SK-N-SH (cell line): Measurements from ENCODE around the gene RER1. TPM values are rescaled to one million over a fixed set of nuclear protein-coding genes. Genes with fewer than 3 reads are reported as not detected.

Experiments
- CTCF ChIA-PET: fragments of 300-600, 350-600 bp; formaldehyde crosslinking; extraction: SDS; loops from one replicate; lab custom pipeline; 2021; lab: Yijun Ruan, JAX
- POLR2A ChIA-PET: fragments of 350-600 bp; sonication (Branson Sonifier 250); formaldehyde crosslinking; extraction: SDS; loops from one replicate; lab custom pipeline; 2020; ENCODE audit warnings: antibody characterized with exemption, inconsistent platforms; lab: Yijun Ruan, JAX
- DNase-seq: peaks from one replicate; pipeline ENCODE4 v3.0.0; 2012
- H2AFZ ChIP-seq: fragments of 200-600 bp; sonication (generic); 2 replicates; pipeline ENCODE4 v1.8.1; 2016; ENCODE audit warnings: antibody characterized with exemption, mild to moderate bottlenecking, low read depth
- H3F3A ChIP-seq: fragments of 200-600 bp; sonication (generic); replicated peaks from 2 replicates; pipeline ENCODE3; 2016; ENCODE audit warnings: antibody characterized with exemption, mild to moderate bottlenecking; ENCODE audit not compliant: insufficient read depth
- H3K27ac ChIP-seq, 2 experiments: fragments of 200-500 bp in 1 of 2; fragments of 200-600 bp in 1 of 2; sonication (Bioruptor generic) in 1 of 2; sonication (generic), shearing (Covaris generic) in 1 of 2; 2 replicates each; pipeline versions ENCODE4 v1.5.1 to v1.6.1; 2014 to 2016; ENCODE audit warnings: low read depth in 2 of 2, inconsistent platforms in 1 of 2, low read length in 1 of 2, mild to moderate bottlenecking in 1 of 2, mixed read lengths in 1 of 2
- H3K27me3 ChIP-seq: fragments of 200-600 bp; sonication (generic), shearing (Covaris generic); 2 replicates; pipeline ENCODE4 v1.6.1; 2016; ENCODE audit warnings: mixed run types; ENCODE audit not compliant: insufficient read depth
- H3K36me3 ChIP-seq, 2 experiments: fragments of 200-500 bp in 1 of 2; fragments of 200-600 bp in 1 of 2; sonication (Bioruptor generic) in 1 of 2; sonication (generic) in 1 of 2; replicated peaks in 1 of 2; 2 replicates each; pipeline versions ENCODE3 to v1.5.1; 2014 to 2016; ENCODE audit warnings: low read length in 1 of 2, mild to moderate bottlenecking in 1 of 2; ENCODE audit not compliant: insufficient read depth in 2 of 2, control insufficient read depth in 1 of 2
- H3K4me1 ChIP-seq, 2 experiments: fragments of 200-500 bp in 1 of 2; fragments of 200-600 bp in 1 of 2; sonication (Bioruptor generic) in 1 of 2; sonication (generic), shearing (Covaris generic) in 1 of 2; 2 replicates each; pipeline versions ENCODE4 v1.5.1 to v1.6.1; 2014 to 2016; ENCODE audit warnings: low read depth in 1 of 2, low read length in 1 of 2, mixed run types in 1 of 2; ENCODE audit not compliant: insufficient read depth in 2 of 2, control insufficient read depth in 1 of 2
- H3K4me2 ChIP-seq: fragments of 200-600 bp; sonication (generic), shearing (Covaris generic); 2 replicates; pipeline ENCODE4 v1.6.1; 2017; ENCODE audit warnings: mixed run types
- H3K4me3 ChIP-seq, 2 experiments: fragments of 200-500 bp in 1 of 2; fragments of 200-600 bp in 1 of 2; sonication (Bioruptor generic) in 1 of 2; sonication (generic), shearing (Covaris generic) in 1 of 2; 2 replicates each; pipeline versions ENCODE4 v1.5.1 to v1.8.1; 2014 to 2016; ENCODE audit warnings: low read depth in 2 of 2, inconsistent platforms in 1 of 2, low read length in 1 of 2, mild to moderate bottlenecking in 1 of 2, mixed read lengths in 1 of 2, moderate library complexity in 1 of 2
- H3K79me2 ChIP-seq: fragments of 200-600 bp; sonication (generic); 2 replicates; pipeline ENCODE4 v1.8.1; 2017; ENCODE audit warnings: mild to moderate bottlenecking; ENCODE audit not compliant: insufficient read depth
- H3K9ac ChIP-seq: fragments of 200-600 bp; sonication (generic); 2 replicates; pipeline ENCODE4 v1.6.1; 2017; ENCODE audit warnings: mixed run types
- H3K9me2 ChIP-seq: fragments of 200-600 bp; sonication (generic); 2 replicates; pipeline ENCODE4 v1.6.1; 2017; ENCODE audit warnings: mixed run types
- H3K9me3 ChIP-seq: fragments of 200-600 bp; sonication (generic); 2 replicates; pipeline ENCODE4 v1.6.1; 2017; ENCODE audit warnings: mixed run types, mild to moderate bottlenecking, moderate library complexity
- H4K20me1 ChIP-seq: fragments of 200-600 bp; sonication (generic); 2 replicates; pipeline ENCODE4 v1.6.1; 2017; ENCODE audit warnings: mild to moderate bottlenecking, mixed run types; ENCODE audit not compliant: insufficient read depth
- CHD2 ChIP-seq: fragments of 150-350 bp; IDR thresholded peaks from 2 replicates; pipeline ENCODE4 v1.6.1; 2018; ENCODE audit warnings: low read length; ENCODE audit not compliant: partially characterized antibody
- FOSL2 ChIP-seq: IDR thresholded peaks from 2 replicates; pipeline ENCODE4 v1.4.0; 2012; ENCODE audit warnings: low read depth, mild to moderate bottlenecking, moderate library complexity, borderline replicate concordance
- NRF1 ChIP-seq: IDR thresholded peaks from 2 replicates; pipeline ENCODE4 v1.6.1; 2012; ENCODE audit warnings: low read depth, mild to moderate bottlenecking, low read length
- RCOR1 ChIP-seq: fragments of 150-350 bp; IDR thresholded peaks from 2 replicates; pipeline ENCODE4 v1.6.1; 2017; ENCODE audit warnings: antibody characterized with exemption, low read length
- RXRA ChIP-seq: IDR thresholded peaks from 2 replicates; pipeline ENCODE4 v1.4.0; 2012; ENCODE audit warnings: low read depth, mild to moderate bottlenecking, borderline replicate concordance
- SIN3A ChIP-seq: IDR thresholded peaks from 2 replicates; pipeline ENCODE4 v1.6.1; 2012; ENCODE audit warnings: low read depth, mild to moderate bottlenecking, low read length, moderate library complexity, borderline replicate concordance
- SMC3 ChIP-seq: IDR thresholded peaks from 2 replicates; pipeline ENCODE4 v1.6.1; 2012; ENCODE audit warnings: low read depth, low read length, improper control_type of control experiment
- TAF1 ChIP-seq: IDR thresholded peaks from 2 replicates; pipeline ENCODE4 v1.6.1; 2012; ENCODE audit warnings: low read depth, mild to moderate bottlenecking, low read length, moderate library complexity, borderline replicate concordance
- TCF12 ChIP-seq: IDR thresholded peaks from 2 replicates; pipeline ENCODE4 v1.4.0; 2012
- TEAD4 ChIP-seq: IDR thresholded peaks from 2 replicates; pipeline ENCODE4 v1.4.0; 2012; ENCODE audit warnings: mild to moderate bottlenecking, borderline replicate concordance; ENCODE audit not compliant: insufficient read depth
- YY1 ChIP-seq: IDR thresholded peaks from 2 replicates; pipeline ENCODE4 v1.4.0; 2012; ENCODE audit warnings: low read depth, mild to moderate bottlenecking
- WGBS: methylation state at CpG from one replicate; pipeline ENCODE4 v1.1.6; 2017; ENCODE audit warnings: low lambda C conversion rate; 5-methylcytosine and 5-hydroxymethylcytosine counted together
- polyA plus RNA-seq, 3 experiments: library from polyadenylated mRNA; depleted of rRNA; stranded (reverse); fragments of >200 nt; gene quantifications; 2 replicates each; pipeline ENCODE4 v1.2.3, GENCODE V29; 2012
- TF ChIP-seq, protein P1 (sequence below): IDR thresholded peaks from 2 replicates; pipeline ENCODE4 v1.4.0; 2012; ENCODE audit warnings: low read depth
- TF ChIP-seq, protein P2 (sequence below): fragments of 200-600 bp; sonication (generic); IDR thresholded peaks from 2 replicates; pipeline ENCODE4 v1.6.1; 2017; ENCODE audit warnings: antibody characterized with exemption, mild to moderate bottlenecking, moderate library complexity
- TF ChIP-seq, protein P3 (sequence below): IDR thresholded peaks from 2 replicates; pipeline ENCODE4 v1.4.0; 2012; ENCODE audit warnings: low read depth, borderline replicate concordance
- TF ChIP-seq, protein P4 (sequence below): fragments of 150-350 bp; IDR thresholded peaks from 2 replicates; pipeline ENCODE4 v1.6.1; 2016; ENCODE audit warnings: mild to moderate bottlenecking, low read depth, low read length
- TF ChIP-seq, protein P5 (sequence below): fragments of 150-350 bp; IDR thresholded peaks from 2 replicates; pipeline ENCODE4 v1.6.1; 2017; ENCODE audit warnings: antibody characterized with exemption, low read length, low read depth, borderline replicate concordance

The RER1 gene
- polyA plus RNA-seq, 1 of the 3 experiments (the other 2 are of a cell fraction) = 181 TPM

DNA sequence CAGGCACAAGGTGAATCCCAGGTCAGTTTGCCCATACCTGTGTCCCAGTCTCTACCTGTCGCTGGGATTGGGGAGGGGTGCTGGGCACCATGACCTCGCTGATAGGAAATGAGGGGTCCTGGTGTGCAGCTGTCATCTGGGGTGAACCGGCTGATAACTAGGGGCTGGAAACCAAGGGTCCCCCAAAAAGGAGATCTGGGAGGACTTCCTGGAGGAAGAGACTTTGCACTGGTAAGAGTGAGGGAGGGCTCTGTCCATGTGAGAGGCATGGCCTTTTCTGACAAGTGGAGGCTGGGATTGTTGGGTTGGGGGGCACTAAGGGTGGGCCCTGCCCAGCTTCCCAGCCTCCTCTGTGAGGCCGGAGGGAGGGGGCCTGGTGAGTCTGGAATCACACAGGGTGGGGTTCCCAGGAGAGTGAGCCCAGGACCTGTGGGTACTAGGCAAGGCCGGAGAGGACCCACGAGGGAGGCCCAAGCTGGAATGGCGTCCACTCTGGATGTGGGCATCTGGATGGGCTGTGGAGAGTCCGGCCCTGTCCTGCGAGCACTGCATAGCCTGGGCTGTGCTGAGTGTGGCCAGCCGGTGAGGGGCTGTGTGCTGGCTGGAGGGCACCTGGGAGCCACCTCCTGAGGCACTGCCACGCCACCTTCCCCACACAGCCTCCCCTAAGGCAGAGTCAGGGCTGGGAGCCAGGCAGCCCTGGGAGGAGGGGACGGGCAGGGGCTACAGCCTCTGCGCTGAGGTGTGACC is 25.6 kb downstream of the RER1 start (continued):
- TF ChIP-seq NRF1 = no peak
- no peak for TF ChIP-seq SMC3
- no peak for TF ChIP-seq YY1
- TF ChIP-seq TEAD4 = no peak
- TF ChIP-seq TAF1 = no peak
- TF ChIP-seq FOSL2 = no peak

DNA sequence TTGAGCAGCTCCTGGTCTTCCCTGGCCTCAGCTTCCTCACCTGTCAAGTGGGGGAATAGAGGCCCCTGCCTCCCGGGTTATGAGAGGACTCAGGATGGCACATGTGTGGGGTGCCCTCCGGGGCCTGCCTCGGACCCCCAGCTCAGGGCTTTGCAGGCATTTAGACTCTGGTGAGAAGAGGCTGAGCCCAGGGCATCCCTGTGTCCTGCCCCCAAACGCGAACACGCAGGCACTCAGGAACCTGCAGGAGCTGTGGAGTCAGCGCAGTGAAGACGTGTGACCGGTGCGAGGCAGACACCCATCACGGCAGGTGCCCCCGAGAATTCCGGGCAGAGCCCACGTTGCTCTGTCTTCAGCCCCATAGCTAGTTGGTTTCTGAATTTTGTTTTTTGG is 26.2 kb downstream of the RER1 start:
- Histone ChIP-seq H4K20me1 (no peaks in the 10 kb centered on the region), H3K27ac (no peak overlapping the region), H3K4me1 (peaks cover 7 to 29% of the 10 kb centered on the region in 2 experiments; a peak in 1 of 4 replicates), H3K36me3 (no peaks in the 10 kb centered on the region), H3K9ac (no peak overlapping the region), H3K4me2 (no peak overlapping the region), H3K79me2 (no peaks in the 10 kb centered on the region), H3K4me3 (no peak overlapping the region), H2AFZ (no peak overlapping the region), H3K9me2 (no peaks in the 10 kb centered on the region), H3K9me3 (no peaks in the 10 kb centered on the region), H3F3A (no peaks in the 10 kb centered on the region), H3K27me3 (peaks cover 35% of the 10 kb centered on the region)
- CTCF ChIA-PET = interaction anchor here (1.1 to 4.0 kb wide), 5 partner anchors 13 to 369 kb away, joined by 3 to 44 read pairs (median 11); no protein-coding TSS in a partner anchor
- no peak for TF ChIP-seq RXRA
- no peak for TF ChIP-seq SMC3
- no peak for TF ChIP-seq RCOR1
- TF ChIP-seq, protein P1, sequence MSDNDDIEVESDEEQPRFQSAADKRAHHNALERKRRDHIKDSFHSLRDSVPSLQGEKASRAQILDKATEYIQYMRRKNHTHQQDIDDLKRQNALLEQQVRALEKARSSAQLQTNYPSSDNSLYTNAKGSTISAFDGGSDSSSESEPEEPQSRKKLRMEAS = no peak
- TF ChIP-seq, protein P2, sequence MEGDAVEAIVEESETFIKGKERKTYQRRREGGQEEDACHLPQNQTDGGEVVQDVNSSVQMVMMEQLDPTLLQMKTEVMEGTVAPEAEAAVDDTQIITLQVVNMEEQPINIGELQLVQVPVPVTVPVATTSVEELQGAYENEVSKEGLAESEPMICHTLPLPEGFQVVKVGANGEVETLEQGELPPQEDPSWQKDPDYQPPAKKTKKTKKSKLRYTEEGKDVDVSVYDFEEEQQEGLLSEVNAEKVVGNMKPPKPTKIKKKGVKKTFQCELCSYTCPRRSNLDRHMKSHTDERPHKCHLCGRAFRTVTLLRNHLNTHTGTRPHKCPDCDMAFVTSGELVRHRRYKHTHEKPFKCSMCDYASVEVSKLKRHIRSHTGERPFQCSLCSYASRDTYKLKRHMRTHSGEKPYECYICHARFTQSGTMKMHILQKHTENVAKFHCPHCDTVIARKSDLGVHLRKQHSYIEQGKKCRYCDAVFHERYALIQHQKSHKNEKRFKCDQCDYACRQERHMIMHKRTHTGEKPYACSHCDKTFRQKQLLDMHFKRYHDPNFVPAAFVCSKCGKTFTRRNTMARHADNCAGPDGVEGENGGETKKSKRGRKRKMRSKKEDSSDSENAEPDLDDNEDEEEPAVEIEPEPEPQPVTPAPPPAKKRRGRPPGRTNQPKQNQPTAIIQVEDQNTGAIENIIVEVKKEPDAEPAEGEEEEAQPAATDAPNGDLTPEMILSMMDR = no peak
- no peak for TF ChIP-seq SIN3A
- TF ChIP-seq, protein P3, sequence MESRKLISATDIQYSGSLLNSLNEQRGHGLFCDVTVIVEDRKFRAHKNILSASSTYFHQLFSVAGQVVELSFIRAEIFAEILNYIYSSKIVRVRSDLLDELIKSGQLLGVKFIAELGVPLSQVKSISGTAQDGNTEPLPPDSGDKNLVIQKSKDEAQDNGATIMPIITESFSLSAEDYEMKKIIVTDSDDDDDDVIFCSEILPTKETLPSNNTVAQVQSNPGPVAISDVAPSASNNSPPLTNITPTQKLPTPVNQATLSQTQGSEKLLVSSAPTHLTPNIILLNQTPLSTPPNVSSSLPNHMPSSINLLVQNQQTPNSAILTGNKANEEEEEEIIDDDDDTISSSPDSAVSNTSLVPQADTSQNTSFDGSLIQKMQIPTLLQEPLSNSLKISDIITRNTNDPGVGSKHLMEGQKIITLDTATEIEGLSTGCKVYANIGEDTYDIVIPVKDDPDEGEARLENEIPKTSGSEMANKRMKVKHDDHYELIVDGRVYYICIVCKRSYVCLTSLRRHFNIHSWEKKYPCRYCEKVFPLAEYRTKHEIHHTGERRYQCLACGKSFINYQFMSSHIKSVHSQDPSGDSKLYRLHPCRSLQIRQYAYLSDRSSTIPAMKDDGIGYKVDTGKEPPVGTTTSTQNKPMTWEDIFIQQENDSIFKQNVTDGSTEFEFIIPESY = no peak
- TF ChIP-seq, protein P4, sequence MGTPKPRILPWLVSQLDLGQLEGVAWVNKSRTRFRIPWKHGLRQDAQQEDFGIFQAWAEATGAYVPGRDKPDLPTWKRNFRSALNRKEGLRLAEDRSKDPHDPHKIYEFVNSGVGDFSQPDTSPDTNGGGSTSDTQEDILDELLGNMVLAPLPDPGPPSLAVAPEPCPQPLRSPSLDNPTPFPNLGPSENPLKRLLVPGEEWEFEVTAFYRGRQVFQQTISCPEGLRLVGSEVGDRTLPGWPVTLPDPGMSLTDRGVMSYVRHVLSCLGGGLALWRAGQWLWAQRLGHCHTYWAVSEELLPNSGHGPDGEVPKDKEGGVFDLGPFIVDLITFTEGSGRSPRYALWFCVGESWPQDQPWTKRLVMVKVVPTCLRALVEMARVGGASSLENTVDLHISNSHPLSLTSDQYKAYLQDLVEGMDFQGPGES = no peak
- TF ChIP-seq, protein P5, sequence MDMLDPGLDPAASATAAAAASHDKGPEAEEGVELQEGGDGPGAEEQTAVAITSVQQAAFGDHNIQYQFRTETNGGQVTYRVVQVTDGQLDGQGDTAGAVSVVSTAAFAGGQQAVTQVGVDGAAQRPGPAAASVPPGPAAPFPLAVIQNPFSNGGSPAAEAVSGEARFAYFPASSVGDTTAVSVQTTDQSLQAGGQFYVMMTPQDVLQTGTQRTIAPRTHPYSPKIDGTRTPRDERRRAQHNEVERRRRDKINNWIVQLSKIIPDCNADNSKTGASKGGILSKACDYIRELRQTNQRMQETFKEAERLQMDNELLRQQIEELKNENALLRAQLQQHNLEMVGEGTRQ = no peak
- no peak for TF ChIP-seq TCF12
- TF ChIP-seq YY1 = no peak
- TF ChIP-seq CHD2 = no peak
- TF ChIP-seq TEAD4 = no peak
- POLR2A ChIA-PET = interaction anchor here (1.1 kb wide), 1 partner anchor 16 kb away, joined by 4 read pairs; no protein-coding TSS in a partner anchor
- 33% methylated on average over 3 of the region's 14 CpGs for WGBS
- DNase-seq = no peak
